COLO668 (cell line): ENCODE measurements around the gene LAPTM5.

ENCODE experiments used
- DNase-seq: peaks from one replicate; lab custom pipeline; 2025; ENCODE audit not compliant: unreplicated experiment; lab: John Stamatoyannopoulos, UW

Gene LAPTM5

GRCh38 chr1:30731109-30731805 is 26.3 kb downstream of the LAPTM5 start:
- no peak for DNase-seq

- no peak for DNase-seq
These were observed 27.0 kb downstream of the LAPTM5 start for GRCh38 chr1:30730346-30731108.

- DNase-seq, result no peak
These were observed 27.7 kb downstream of the LAPTM5 start for GRCh38 chr1:30729901-30730300.

GRCh38 chr1:30728832-30729638 is 28.5 kb downstream of the LAPTM5 start:
- no peak for DNase-seq

- no peak for DNase-seq
These were observed 29.2 kb downstream of the LAPTM5 start for GRCh38 chr1:30728340-30728739.

GRCh38 chr1:30727824-30728223 is 29.8 kb downstream of the LAPTM5 start:
- DNase-seq, result no peak

- no peak for DNase-seq
These were observed 30.5 kb downstream of the LAPTM5 start for GRCh38 chr1:30726773-30727684.

GRCh38 chr1:30726236-30726635 is 31.3 kb downstream of the LAPTM5 start:
- DNase-seq, result no peak

- DNase-seq, result no peak
These were observed 32.0 kb downstream of the LAPTM5 start for GRCh38 chr1:30725450-30726095.

- no peak for DNase-seq
These were observed 32.7 kb downstream of the LAPTM5 start for GRCh38 chr1:30724655-30725421.

GRCh38 chr1:30724175-30724574 is 33.4 kb downstream of the LAPTM5 start:
- no peak for DNase-seq

- DNase-seq, result no peak
These were observed 34.2 kb downstream of the LAPTM5 start, which contains the start of gene MATN1 for GRCh38 chr1:30723331-30723755. MATN1 (minus strand) TSS chr1:30723585; CDS start chr1:30723551, 34 bp downstream.

GRCh38 chr1:30721812-30722537 is 35.6 kb downstream of the LAPTM5 start:
- peak; percentile 34 for DNase-seq

- no peak for DNase-seq
These were observed 36.2 kb downstream of the LAPTM5 start for GRCh38 chr1:30721341-30721793.

- no peak for DNase-seq
These were observed 37.0 kb downstream of the LAPTM5 start for GRCh38 chr1:30720271-30721223.

- DNase-seq, result no peak
These were observed 37.9 kb downstream of the LAPTM5 start for GRCh38 chr1:30719406-30720270.
